Colonic mucosa (tissue), 4 donors: ENCODE results near the gene RIN3. TPM values are rescaled to one million over a fixed set of nuclear protein-coding genes. Genes with fewer than 3 reads are reported as not detected.

ENCODE experiments used
- DNase-seq: peaks from one replicate; pipeline ENCODE4 v3.0.0-alpha.2; 2020
- H3K27ac ChIP-seq: fragments of 200-600 bp; one replicate; pipeline ENCODE4 v1.8.0; 2021
- H3K27me3 ChIP-seq: fragments of 200-600 bp; one replicate; pipeline ENCODE4 v1.8.0; 2021
- H3K36me3 ChIP-seq: fragments of 200-600 bp; one replicate; pipeline ENCODE4 v1.8.0; 2021
- H3K4me1 ChIP-seq: fragments of 200-600 bp; one replicate; pipeline ENCODE4 v1.8.0; 2021; ENCODE audit warnings: mild to moderate bottlenecking
- H3K4me3 ChIP-seq: fragments of 200-600 bp; one replicate; pipeline ENCODE4 v1.8.0; 2021
- H3K9ac ChIP-seq, 2 donors: one replicate each; pipeline ENCODE4 v1.7.0; 2013; ENCODE audit warnings: control low read depth in 2 of 2, low read depth in 2 of 2, low read length in 2 of 2
- H3K9me3 ChIP-seq: fragments of 200-600 bp; one replicate; pipeline ENCODE4 v1.8.0; 2021
- CTCF ChIP-seq: fragments of 200-600 bp; IDR thresholded peaks from one replicate; pipeline ENCODE4 v1.8.0; 2022; ENCODE audit warnings: antibody characterized with exemption, mild to moderate bottlenecking
- intact Hi-C: fragments of 100-400 bp; cut with DNase I; formaldehyde crosslinking; loops from one replicate; pipeline ENCODE4 v1.14.1; 2022
- total RNA-seq, 2 donors: library from RNA; stranded (reverse); fragmentation: NEBNext Ultra II Directional in 1 of 2; extraction: Animal tissue kit (Norgen Biotek cat#: 25700) in 1 of 2; gene quantifications; one replicate each; pipeline ENCODE4 v1.2.1, GENCODE V29; 2021
- donor health status: healthy.
- donor health status: DM: no; HTN: no; CAD: no.
- donor health status: DM: no; HTN: no; CAD: no.

RIN3 gene
- total RNA-seq, 2 donors from 2014 or later = 18.4 to 23.2 TPM

GRCh38 chr14:92675421-92675820, 161.8 kb downstream of the RIN3 start:
- Histone ChIP-seq H3K9me3 (no peaks in the 10 kb centered on the region), H3K4me3 (no peak overlapping the region), H3K36me3 (no peaks in the 10 kb centered on the region), H3K9ac (no peak overlapping the region), H3K27ac (no peak overlapping the region), H3K27me3 (no peaks in the 10 kb centered on the region), H3K4me1 (no peaks in the 10 kb centered on the region)
- no peak for TF ChIP-seq CTCF
- intact Hi-C loops = no loop called here
- DNase-seq = no peak

GRCh38 chr14:92675976-92676375, 162.4 kb downstream of the RIN3 start:
- TF ChIP-seq CTCF = no peak
- Histone ChIP-seq H3K9me3 (no peaks in the 10 kb centered on the region), H3K4me1 (no peaks in the 10 kb centered on the region), H3K9ac (no peak overlapping the region), H3K27ac (no peak overlapping the region), H3K36me3 (no peaks in the 10 kb centered on the region), H3K27me3 (no peaks in the 10 kb centered on the region), H3K4me3 (no peak overlapping the region)
- no peak for DNase-seq
- intact Hi-C loops = no loop called here

- Histone ChIP-seq H3K9me3 (no peaks in the 10 kb centered on the region), H3K27me3 (no peaks in the 10 kb centered on the region), H3K4me1 (no peaks in the 10 kb centered on the region), H3K27ac (no peak overlapping the region), H3K4me3 (no peak overlapping the region), H3K36me3 (no peaks in the 10 kb centered on the region), H3K9ac (no peak overlapping the region)
- intact Hi-C loops = no loop called here
- no peak for TF ChIP-seq CTCF
- no peak for DNase-seq
These were observed 163.0 kb downstream of the RIN3 start for GRCh38 chr14:92676403-92677086.

- H3K27me3 ChIP-seq = no peaks in the 10 kb centered on the region
- no peak overlapping the region for H3K9ac ChIP-seq
- no peak for DNase-seq
- H3K36me3 ChIP-seq = no peaks in the 10 kb centered on the region
- H3K27ac ChIP-seq = no peak overlapping the region
- intact Hi-C loops = no loop called here
- H3K4me3 ChIP-seq = no peak overlapping the region
- H3K9me3 ChIP-seq = no peaks in the 10 kb centered on the region
- no peak for TF ChIP-seq CTCF
- no peaks in the 10 kb centered on the region for H3K4me1 ChIP-seq
These were observed 163.6 kb downstream of the RIN3 start for GRCh38 chr14:92677087-92677668.

- no peak for DNase-seq
- H3K9me3 ChIP-seq = no peaks in the 10 kb centered on the region
- H3K4me3 ChIP-seq = no peak overlapping the region
- no peaks in the 10 kb centered on the region for H3K4me1 ChIP-seq
- H3K36me3 ChIP-seq = no peaks in the 10 kb centered on the region
- intact Hi-C loops = no loop called here
- TF ChIP-seq CTCF = no peak
- H3K27ac ChIP-seq = no peak overlapping the region
- no peak overlapping the region for H3K9ac ChIP-seq
- no peaks in the 10 kb centered on the region for H3K27me3 ChIP-seq
These were observed 164.4 kb downstream of the RIN3 start for GRCh38 chr14:92677955-92678354.
